H1 (cell line): ENCODE results near the gene SLC39A7. TPM values are rescaled to one million over a fixed set of nuclear protein-coding genes. Genes with fewer than 3 reads are reported as not detected.
A peak's percentile ranks its signal among the peaks of the same experiment; 100 is the strongest.

Experiments used
- CTCF ChIA-PET: fragments of 300-600 bp; sonication (Branson Sonifier 250); formaldehyde crosslinking; loops from one replicate; lab custom pipeline; 2021; ENCODE audit not compliant: partially characterized antibody; lab: Charles Lee
- POLR2A ChIA-PET: fragments of 300-600 bp; sonication (Branson Sonifier 250); formaldehyde crosslinking; loops from one replicate; lab custom pipeline; 2021; ENCODE audit warnings: inconsistent platforms; ENCODE audit not compliant: partially characterized antibody; lab: Charles Lee
- DNase-seq, 2 experiments: peaks; one replicate each; pipeline versions ENCODE4 v3.0.0 to v3.0.0-alpha.2; 2010 to 2022; ENCODE audit warnings: low spot score in 2 of 2, low read depth in 1 of 2, mixed read lengths in 1 of 2
- FAIRE-seq: peaks from 2 replicates; lab custom pipeline; 2011; peaks lifted over from hg19 to GRCh38; lab: Jason Lieb, UNC
- H2AFZ ChIP-seq: 2 replicates; pipeline ENCODE4 v1.8.1; 2012; ENCODE audit warnings: low read length, inconsistent platforms
- H2AK5ac ChIP-seq: 2 replicates; pipeline ENCODE4 v1.6.1; 2013; ENCODE audit warnings: low read depth, low read length
- H2BK120ac ChIP-seq: replicated peaks from 2 replicates; pipeline ENCODE3; 2013; ENCODE audit warnings: low read depth, low read length, inconsistent platforms
- H2BK12ac ChIP-seq: 2 replicates; pipeline ENCODE4 v1.6.1; 2013; ENCODE audit warnings: low read depth, low read length
- H2BK15ac ChIP-seq: 2 replicates; pipeline ENCODE4 v1.6.1; 2013; ENCODE audit warnings: low read length
- H2BK20ac ChIP-seq: 2 replicates; pipeline ENCODE4 v1.6.1; 2013; ENCODE audit warnings: low read length
- H2BK5ac ChIP-seq: 2 replicates; pipeline ENCODE4 v1.6.1; 2013; ENCODE audit warnings: low read depth, low read length
- H3K14ac ChIP-seq: 2 replicates; pipeline ENCODE4 v1.6.1; 2013; ENCODE audit warnings: inconsistent platforms; ENCODE audit not compliant: insufficient read length
- H3K18ac ChIP-seq: 2 replicates; pipeline ENCODE4 v1.6.1; 2013; ENCODE audit warnings: low read length; ENCODE audit errors: extremely low read depth
- H3K23ac ChIP-seq: 2 replicates; pipeline ENCODE4 v1.6.1; 2013; ENCODE audit warnings: inconsistent platforms; ENCODE audit not compliant: insufficient read length
- H3K23me2 ChIP-seq: 2 replicates; pipeline ENCODE4 v1.6.1; 2013; ENCODE audit warnings: low read depth, low read length
- H3K27ac ChIP-seq: 2 replicates; pipeline ENCODE4 v1.6.1; 2011; ENCODE audit warnings: low read depth, low read length, inconsistent platforms
- H3K27me3 ChIP-seq, 4 experiments: replicated peaks in 1 of 4; 1 replicate in 1 of 4; 2 replicates in 3 of 4; pipeline versions ENCODE4 v1.6.1 to v1.8.1; 2011 to 2013; ENCODE audit warnings: low read length in 3 of 4, mild to moderate bottlenecking in 3 of 4, inconsistent platforms in 2 of 4, mixed read lengths in 2 of 4, moderate library complexity in 1 of 4; ENCODE audit not compliant: control insufficient read depth in 3 of 4, insufficient read depth in 3 of 4; ENCODE audit errors: extremely low read depth in 1 of 4
- H3K36me3 ChIP-seq, 4 experiments: 2 replicates each; pipeline versions ENCODE4 v1.6.1 to v1.8.1; 2011 to 2013; ENCODE audit warnings: mild to moderate bottlenecking in 4 of 4, low read length in 3 of 4, moderate library complexity in 2 of 4, control low read depth in 1 of 4, inconsistent platforms in 1 of 4; ENCODE audit not compliant: insufficient read depth in 4 of 4, control insufficient read depth in 2 of 4
- H3K4ac ChIP-seq: replicated peaks from 2 replicates; pipeline ENCODE3; 2013; ENCODE audit warnings: low read length, low read depth, mixed read lengths, inconsistent platforms; ENCODE audit not compliant: insufficient read length
- H3K4me1 ChIP-seq, 4 experiments: replicated peaks in 1 of 4; 1 replicate in 1 of 4; 2 replicates in 3 of 4; pipeline versions ENCODE4 v1.6.1 to v1.8.1; 2011 to 2013; ENCODE audit warnings: low read length in 3 of 4, inconsistent platforms in 2 of 4, mixed read lengths in 1 of 4; ENCODE audit not compliant: insufficient read depth in 4 of 4, control insufficient read depth in 3 of 4
- H3K4me2 ChIP-seq, 2 experiments: 2 replicates each; pipeline versions ENCODE4 v1.6.1 to v1.8.1; 2011 to 2013; ENCODE audit warnings: low read depth in 2 of 2, low read length in 2 of 2, control low read depth in 1 of 2, inconsistent platforms in 1 of 2, mild to moderate bottlenecking in 1 of 2; ENCODE audit not compliant: insufficient read depth in 1 of 2
- H3K4me3 ChIP-seq, 4 experiments: fragments of 200-600, 300-600 bp in 1 of 4; sonication (generic), shearing (Covaris generic), sonication (Bioruptor Twin) in 1 of 4; 2 replicates each; pipeline versions ENCODE4 v1.5.1 to v1.8.1; 2011 to 2016; ENCODE audit warnings: low read length in 4 of 4, low read depth in 3 of 4, control low read depth in 2 of 4, inconsistent platforms in 2 of 4, mild to moderate bottlenecking in 2 of 4, mixed read lengths in 1 of 4, moderate library complexity in 1 of 4; ENCODE audit not compliant: insufficient read depth in 2 of 4; ENCODE audit errors: extremely low read depth in 1 of 4
- H3K56ac ChIP-seq: replicated peaks from 2 replicates; pipeline ENCODE3; 2013; ENCODE audit warnings: low read depth, mild to moderate bottlenecking, mixed read lengths, low read length, inconsistent platforms; ENCODE audit not compliant: insufficient read length
- H3K79me1 ChIP-seq: 2 replicates; pipeline ENCODE4 v1.6.1; 2013; ENCODE audit warnings: low read depth, low read length, control low read depth
- H3K79me2 ChIP-seq, 2 experiments: 2 replicates each; pipeline versions ENCODE4 v1.6.1 to v1.8.1; 2012 to 2013; ENCODE audit warnings: low read length in 2 of 2, mild to moderate bottlenecking in 2 of 2, inconsistent platforms in 1 of 2; ENCODE audit not compliant: insufficient read depth in 2 of 2, control insufficient read depth in 1 of 2
- H3K9ac ChIP-seq, 4 experiments: replicated peaks in 1 of 4; 1 replicate in 1 of 4; 2 replicates in 3 of 4; pipeline versions ENCODE4 v1.6.1 to v1.8.1; 2011 to 2013; ENCODE audit warnings: low read depth in 3 of 4, low read length in 3 of 4, control low read depth in 2 of 4, mild to moderate bottlenecking in 2 of 4, moderate library complexity in 2 of 4, inconsistent platforms in 1 of 4; ENCODE audit errors: extremely low read depth in 1 of 4
- H3K9me3 ChIP-seq, 2 experiments: 2 replicates each; pipeline versions ENCODE4 v1.6.1 to v1.8.1; 2012 to 2013; ENCODE audit warnings: mild to moderate bottlenecking in 2 of 2, moderate library complexity in 2 of 2, control low read depth in 1 of 2, inconsistent platforms in 1 of 2, low read depth in 1 of 2, low read length in 1 of 2, mixed read lengths in 1 of 2; ENCODE audit not compliant: insufficient read depth in 2 of 2
- H4K20me1 ChIP-seq, 2 experiments: replicated peaks in 1 of 2; 2 replicates each; pipeline versions ENCODE3 to v1.8.1; 2011 to 2013; ENCODE audit warnings: inconsistent platforms in 2 of 2, low read length in 2 of 2, mild to moderate bottlenecking in 1 of 2; ENCODE audit not compliant: insufficient read depth in 2 of 2, control insufficient read depth in 1 of 2
- H4K5ac ChIP-seq: 2 replicates; pipeline ENCODE4 v1.6.1; 2013; ENCODE audit warnings: low read length, low read depth, mixed read lengths, inconsistent platforms; ENCODE audit not compliant: insufficient read length
- H4K8ac ChIP-seq: 2 replicates; pipeline ENCODE4 v1.8.0; 2013; ENCODE audit warnings: mild to moderate bottlenecking, moderate library complexity, low read length, inconsistent platforms; ENCODE audit not compliant: insufficient read depth; ENCODE audit errors: extremely low read depth
- H4K91ac ChIP-seq: replicated peaks from 2 replicates; pipeline ENCODE3; 2013; ENCODE audit warnings: low read length, mixed read lengths, inconsistent platforms; ENCODE audit not compliant: insufficient read length
- RAD21 ChIP-seq, 2 experiments: IDR thresholded peaks in 1 of 2; conservative IDR thresholded peaks in 1 of 2; 2 replicates each; pipeline ENCODE4 v1.6.1; 2011; ENCODE audit warnings: low read depth in 2 of 2, low read length in 2 of 2, improper control_type of control experiment in 1 of 2, inconsistent platforms in 1 of 2, mild to moderate bottlenecking in 1 of 2, moderate library complexity in 1 of 2
- WGBS, 2 experiments: shearing (Covaris generic) in 1 of 2; methylation state at CpG; one replicate each; pipeline versions ENCODE4 v1.1.6 to v1.1.7; 2013 to 2015; ENCODE audit warnings: low lambda C conversion rate in 2 of 2, mixed read lengths in 2 of 2, inconsistent platforms in 1 of 2, low coverage in 1 of 2, missing lambda C conversion rate in 1 of 2; ENCODE audit not compliant: insufficient replicate concordance in 2 of 2, insufficient coverage in 1 of 2, insufficient read length in 1 of 2; ENCODE audit errors: extremely low coverage in 1 of 2, missing lambda C conversion rate in 1 of 2; 5-methylcytosine and 5-hydroxymethylcytosine counted together
- polyA plus RNA-seq, 7 experiments: library from polyadenylated mRNA; depleted of rRNA in 3 of 7; stranded (reverse) in 5 of 7; unstranded in 2 of 7; fragments of >200 nt in 5 of 7; fragments of 200-250 nt in 2 of 7; gene quantifications; 1 replicate in 5 of 7; 2 replicates in 1 of 7; 4 replicates in 1 of 7; pipeline versions ENCODE4 v1.2.1 to v1.2.3, GENCODE V29; 2011 to 2013; ENCODE audit warnings: missing spikeins in 2 of 7, mixed read lengths in 2 of 7
- total RNA-seq: library from RNA; stranded (reverse); fragmentation: NEBNext Ultra II Directional; extraction: Animal tissue kit (Norgen Biotek cat#: 25700); gene quantifications from 2 replicates; pipeline ENCODE4 v1.2.1, GENCODE V29; 2021
- TF ChIP-seq, protein P1 (sequence below): IDR thresholded peaks from 2 replicates; pipeline ENCODE4 v1.6.1; 2012; ENCODE audit warnings: inconsistent platforms

Gene SLC39A7
- total and polyA plus RNA-seq, 2 of the 8 experiments (the other 6 are each of a cell fraction or from before 2014, with no cell fraction given): 63.3 to 123 TPM

DNA sequence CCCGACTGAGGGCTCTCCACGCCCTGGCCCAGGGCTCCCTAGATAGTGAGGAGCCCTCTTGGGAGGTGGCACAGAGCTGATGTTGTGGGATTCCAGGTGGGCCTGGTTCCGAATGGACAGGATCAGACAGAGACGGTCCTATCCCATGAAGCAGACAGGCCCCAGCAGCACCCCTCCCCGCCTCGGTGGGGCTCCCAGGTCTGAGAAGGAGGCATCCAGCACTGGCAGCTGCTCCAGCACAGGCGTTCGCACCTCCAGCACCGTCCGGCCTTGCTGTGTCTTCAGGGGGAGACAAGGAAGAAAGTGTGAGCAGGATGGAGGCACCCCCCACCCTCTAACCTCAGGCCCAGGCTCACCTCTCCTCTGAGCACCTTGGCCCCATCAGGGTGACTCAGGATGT is 37.1 kb upstream of the SLC39A7 start:
- no peak overlapping the region; the same call in 1 of the 2 replicates for H2BK12ac ChIP-seq
- H3K23me2 ChIP-seq: peaks cover 7% of the 10 kb centered on the region; the same call in 1 of the 2 replicates
- no peak overlapping the region for H3K18ac ChIP-seq
- no peaks in the 10 kb centered on the region for H4K20me1 ChIP-seq
- H3K4ac ChIP-seq: no peak overlapping the region
- no peak overlapping the region for H2BK5ac ChIP-seq
- POLR2A ChIA-PET: interaction anchor here (1.2 to 4.0 kb wide), 5 partner anchors 13 to 191 kb away, joined by 3 to 22 read pairs (median 8); partner anchors contain the start of gene COL11A2
- no peak overlapping the region for H3K4me3 ChIP-seq
- no peak overlapping the region for H3K14ac ChIP-seq
- CTCF ChIA-PET: interaction anchor here (0.8 to 9.5 kb wide), 13 partner anchors 10 to 179 kb away, joined by 3 to 74 read pairs (median 5); no protein-coding TSS in a partner anchor
- no peak overlapping the region for H2BK20ac ChIP-seq
- H3K4me1 ChIP-seq: peaks cover 0 to 6% (median 2%) of the 10 kb centered on the region in 4 experiments; a peak in 6 of 7 replicates
- no peak overlapping the region for H3K4me2 ChIP-seq
- 0 out of 2 replicates have a peak overlapping the region, but pooled peaks have one; percentile 4 for H2BK15ac ChIP-seq
- no peak overlapping the region for H3K23ac ChIP-seq
- no peak overlapping the region for H2AFZ ChIP-seq
- no peaks in the 10 kb centered on the region for H3K79me2 ChIP-seq
- no peak for FAIRE-seq
- no peaks in the 10 kb centered on the region for H3K36me3 ChIP-seq
- no peak overlapping the region for H3K9ac ChIP-seq
- H2BK120ac ChIP-seq: no peak overlapping the region
- H3K56ac ChIP-seq: no peak overlapping the region
- DNase-seq: no peak
- H4K5ac ChIP-seq: no peak overlapping the region
- peaks cover 0 to 8% (median 2%) of the 10 kb centered on the region in 4 experiments; a peak in 4 of 7 replicates for H3K27me3 ChIP-seq
- H4K91ac ChIP-seq: no peak overlapping the region
- no peak overlapping the region for H2AK5ac ChIP-seq
- no peak overlapping the region for H3K27ac ChIP-seq
- H3K9me3 ChIP-seq: no peaks in the 10 kb centered on the region
- no peak overlapping the region; the same call in 1 of the 2 replicates for H4K8ac ChIP-seq
- no peaks in the 10 kb centered on the region for H3K79me1 ChIP-seq
- WGBS, 2 experiments: 87% methylated on average over 10 of the region's 10 CpGs; no CpG with 5 or more reads in 1 of the 2 experiments
- TF ChIP-seq RAD21 (IDR thresholded peaks at IDR 0.05 in 1 of 2, conservative IDR thresholded peaks at IDR 0.05 in 1 of 2; ENCODE audit: low read depth in 2 of 2, low read length in 2 of 2): no peak
- TF ChIP-seq, protein P1, sequence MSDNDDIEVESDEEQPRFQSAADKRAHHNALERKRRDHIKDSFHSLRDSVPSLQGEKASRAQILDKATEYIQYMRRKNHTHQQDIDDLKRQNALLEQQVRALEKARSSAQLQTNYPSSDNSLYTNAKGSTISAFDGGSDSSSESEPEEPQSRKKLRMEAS: no peak
